ENCODE results near the gene LRRC45.

The LRRC45 gene

DNA sequence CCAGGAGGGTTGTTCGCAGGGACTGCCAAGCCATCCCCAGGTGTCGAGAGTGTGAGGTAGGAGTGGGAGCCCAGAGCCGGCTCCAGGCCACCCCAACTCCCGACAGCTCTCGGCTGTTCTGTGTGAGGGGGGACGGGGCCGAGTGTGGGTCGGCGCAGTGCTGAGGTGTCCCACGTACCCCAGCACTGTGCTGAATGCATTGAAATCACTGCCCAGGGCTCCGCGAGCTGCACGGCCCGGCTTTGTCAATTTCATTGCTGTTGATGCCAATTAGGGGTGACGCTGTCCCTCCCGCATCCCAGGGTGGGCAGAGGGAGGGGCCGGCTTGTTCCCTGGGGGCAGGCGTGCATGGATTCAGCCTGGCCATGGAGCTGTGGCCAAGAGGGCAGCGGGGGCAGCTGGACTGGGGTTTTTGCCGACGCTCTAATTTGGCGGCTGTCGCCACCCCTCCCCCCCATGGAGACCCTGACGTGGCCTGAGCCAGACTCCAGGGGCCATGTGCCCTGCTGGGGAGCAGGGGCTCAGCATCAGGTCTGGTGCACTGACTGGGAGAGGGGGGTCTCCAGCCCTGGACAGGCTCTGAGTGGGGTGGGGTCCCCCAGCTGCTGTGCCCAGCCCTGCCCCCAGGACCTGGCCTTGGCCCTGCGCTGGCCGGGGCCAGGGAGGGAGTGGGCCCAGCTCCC, 14.7 kb upstream of the LRRC45 start:
- DNase-seq, result no peak

- no peak for DNase-seq
These were observed 14.1 kb upstream of the LRRC45 start for GRCh38 chr17:82008941-82009405.

DNA sequence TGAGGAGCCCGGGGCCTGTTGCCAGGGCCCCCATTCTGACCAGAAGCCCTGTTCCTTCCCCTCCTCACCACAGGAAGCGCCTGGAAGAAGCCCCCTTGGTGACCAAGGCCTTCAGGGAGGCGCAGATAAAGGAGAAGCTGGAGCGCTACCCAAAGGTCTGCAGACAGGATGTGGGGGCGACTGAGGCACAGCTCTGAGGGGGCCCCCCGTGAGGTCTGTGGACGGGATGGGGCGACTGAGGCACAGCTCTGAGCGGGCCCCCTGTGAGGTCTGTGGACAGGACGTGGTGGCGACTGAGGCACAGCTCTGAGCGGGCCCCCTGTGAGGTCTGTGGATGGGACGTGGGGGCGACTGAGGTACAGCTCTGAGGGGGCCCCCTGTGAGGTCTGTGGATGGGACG, 13.7 kb upstream of the LRRC45 start:
- DNase-seq, result no peak

- no peak for DNase-seq
These were observed 12.3 kb upstream of the LRRC45 start for GRCh38 chr17:82010575-82011525.

- DNase-seq, result no peak
These were observed 11.4 kb upstream of the LRRC45 start for GRCh38 chr17:82011617-82012187.

GRCh38 chr17:82012261-82012639, 10.9 kb upstream of the LRRC45 start:
- DNase-seq, result no peak

DNA sequence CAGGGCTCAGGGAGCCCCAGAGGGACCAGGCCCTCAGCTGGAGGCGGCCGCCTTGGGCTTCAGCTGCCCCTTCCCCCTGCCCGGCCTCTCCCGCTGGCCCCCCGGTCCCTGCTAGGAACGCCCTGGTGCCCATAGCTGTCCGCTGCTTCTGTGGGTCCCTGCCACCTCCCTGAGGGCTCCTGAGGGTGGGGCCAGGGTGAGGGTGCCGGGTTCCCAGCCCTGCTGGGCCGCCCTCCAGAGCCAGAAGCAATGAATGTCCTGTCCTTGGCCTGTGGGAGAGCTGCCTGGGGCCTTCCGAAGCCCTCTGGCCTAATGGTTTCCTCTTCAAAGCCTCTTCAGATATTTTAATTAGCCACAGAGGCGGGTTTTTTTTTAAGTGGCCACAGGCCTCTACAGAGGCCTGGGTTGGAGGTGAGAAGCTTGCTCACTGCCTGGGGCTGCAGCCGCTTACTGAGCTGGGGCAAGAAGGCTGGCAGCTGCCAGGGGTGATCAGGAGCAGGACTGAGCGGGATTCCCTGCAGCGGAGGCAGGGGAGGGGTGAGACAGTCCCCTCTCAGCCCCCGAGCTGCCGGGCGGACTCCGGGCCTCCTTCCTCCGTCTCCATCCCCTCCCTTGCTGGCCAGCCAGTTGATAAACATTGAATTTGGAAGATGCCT, 10.3 kb upstream of the LRRC45 start:
- DNase-seq, result no peak

GRCh38 chr17:82013341-82013740, 9.8 kb upstream of the LRRC45 start:
- no peak for DNase-seq

DNA sequence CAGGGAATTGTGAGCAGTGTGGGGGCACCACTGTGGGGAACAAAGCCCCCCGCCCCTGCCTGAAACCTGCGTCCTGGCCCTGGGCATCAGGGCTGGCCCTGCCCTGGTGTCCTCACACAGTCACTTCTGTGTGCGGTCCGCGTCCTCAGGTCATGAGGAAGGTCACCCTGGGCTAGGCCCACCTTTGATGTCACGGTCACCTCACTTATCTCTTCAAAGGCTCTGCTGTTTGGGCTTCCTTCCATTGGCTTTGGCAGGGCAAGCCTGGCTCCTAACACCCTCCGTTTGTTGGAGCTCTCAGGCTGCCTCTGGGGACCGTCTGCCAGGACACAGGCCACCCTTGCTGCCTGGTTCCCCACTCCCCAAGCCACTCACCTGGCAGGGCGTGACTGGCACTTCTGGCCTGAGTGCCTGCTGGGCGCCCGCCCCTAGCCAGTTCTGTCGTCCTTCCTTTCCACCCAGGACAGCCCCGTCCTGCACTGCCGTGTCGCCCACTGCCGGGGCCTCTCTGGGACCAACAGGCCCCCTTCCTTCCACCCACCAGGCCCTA, 9.3 kb upstream of the LRRC45 start:
- no peak for DNase-seq

- DNase-seq, result no peak
These were observed 8.7 kb upstream of the LRRC45 start for GRCh38 chr17:82014432-82014831.

DNA sequence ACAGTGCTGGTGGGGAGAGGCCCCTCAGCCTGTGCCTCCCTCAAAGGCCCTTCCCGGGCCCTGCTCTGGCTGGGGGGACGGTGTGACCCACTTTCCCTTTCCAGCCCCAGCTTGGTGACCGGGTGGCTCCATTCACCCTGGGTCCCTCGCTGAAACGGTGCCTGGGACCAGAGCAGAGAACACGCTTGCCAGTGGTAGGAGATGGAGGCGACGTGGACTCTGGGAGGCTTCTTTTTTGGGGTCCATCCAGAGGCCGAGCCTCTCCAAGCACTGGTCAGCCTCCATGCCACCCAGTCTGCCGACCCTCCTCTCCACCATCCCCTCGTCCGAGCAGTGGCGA, 8.2 kb upstream of the LRRC45 start:
- DNase-seq, result no peak

DNA sequence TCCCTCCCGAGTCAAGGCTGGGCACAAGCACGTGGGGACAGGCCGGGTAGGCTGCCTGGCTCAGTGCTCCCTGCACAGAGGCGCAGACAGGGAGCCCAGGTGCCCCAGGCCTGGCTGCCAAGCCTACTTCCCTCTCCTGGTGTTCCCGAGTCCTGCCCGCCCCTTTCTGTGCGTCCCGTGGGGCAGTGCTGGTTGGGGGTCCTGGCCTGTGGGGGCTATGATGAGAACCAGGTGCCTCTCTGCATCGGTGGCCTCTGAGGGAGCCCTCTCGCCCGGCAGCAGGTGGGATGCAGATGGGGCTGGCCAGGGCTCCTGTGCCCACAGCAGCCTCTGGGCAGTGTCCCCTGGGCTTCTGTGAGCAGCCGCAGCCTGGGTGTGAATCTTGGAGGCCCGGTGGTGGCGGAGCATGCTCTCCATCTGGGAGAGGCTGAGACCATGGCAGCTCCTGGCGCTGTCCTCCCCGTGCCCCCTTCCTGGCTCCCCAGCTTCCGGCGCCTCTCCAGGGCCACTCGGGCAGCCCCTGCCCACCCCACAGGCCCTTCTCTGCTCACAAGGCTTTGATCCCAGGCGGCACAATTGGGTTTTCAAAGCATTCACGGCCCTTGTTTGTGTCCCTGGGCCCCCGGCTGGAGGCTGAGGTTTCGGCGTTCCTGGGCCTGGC, 7.7 kb upstream of the LRRC45 start:
- no peak for DNase-seq

GRCh38 chr17:82016061-82016874, 6.8 kb upstream of the LRRC45 start:
- no peak for DNase-seq

DNA sequence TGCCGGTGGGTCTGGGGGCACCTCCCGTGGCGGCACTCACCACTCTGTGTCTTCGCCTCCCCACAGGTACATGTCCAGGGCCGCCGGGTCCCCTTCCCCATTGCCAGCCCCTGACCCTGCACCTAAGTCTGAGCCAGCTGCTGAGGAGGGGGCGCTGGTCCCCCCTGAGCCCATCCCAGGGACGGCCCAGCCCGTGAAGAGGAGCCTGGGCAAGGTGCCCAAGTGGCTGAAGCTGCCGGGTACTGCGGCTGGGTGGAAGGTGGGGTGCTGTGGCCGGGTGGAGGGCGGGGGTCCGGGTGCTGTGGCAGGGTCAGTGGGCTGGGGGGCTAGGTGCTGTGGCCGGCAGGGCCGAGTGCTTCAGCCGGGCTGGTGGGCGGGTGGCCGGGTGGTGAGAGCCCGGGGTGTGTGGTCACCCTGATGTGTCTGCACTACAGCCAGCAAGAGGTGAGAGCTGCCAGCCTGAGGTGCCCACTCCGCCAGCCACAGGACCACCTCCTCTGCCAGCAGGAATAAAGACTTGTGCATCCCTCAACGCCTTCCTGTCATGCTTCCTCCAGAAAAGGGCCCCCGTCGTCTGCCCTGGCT, 6.1 kb upstream of the LRRC45 start:
- DNase-seq, result no peak

DNA sequence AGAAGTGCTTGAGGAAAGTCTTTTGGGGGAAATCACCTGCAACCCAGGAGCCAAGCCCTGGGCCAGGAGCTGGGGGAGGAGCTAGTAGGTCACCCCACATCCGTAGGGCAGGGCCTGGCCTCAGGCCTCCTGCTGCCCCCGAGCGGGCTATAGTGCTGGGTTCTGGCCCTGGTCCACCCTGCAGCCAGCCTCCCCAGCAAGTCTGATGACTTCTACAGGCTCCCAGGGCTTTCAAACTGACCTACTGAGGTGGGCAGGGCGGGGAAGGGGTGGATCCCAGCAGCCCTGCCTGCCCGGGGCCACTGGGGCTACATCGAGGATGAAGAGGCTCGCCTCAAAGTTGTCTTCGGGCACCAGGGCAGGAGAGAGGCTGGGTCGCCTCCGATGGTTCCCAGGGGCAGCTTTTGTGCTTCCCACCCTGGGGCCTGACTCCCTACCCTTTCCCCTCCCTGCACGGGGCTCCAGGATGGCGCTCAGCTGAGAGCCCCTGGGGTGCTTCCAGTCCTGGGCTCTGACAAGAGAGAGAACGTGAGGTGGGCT, 5.4 kb upstream of the LRRC45 start:
- DNase-seq, result no peak

DNA sequence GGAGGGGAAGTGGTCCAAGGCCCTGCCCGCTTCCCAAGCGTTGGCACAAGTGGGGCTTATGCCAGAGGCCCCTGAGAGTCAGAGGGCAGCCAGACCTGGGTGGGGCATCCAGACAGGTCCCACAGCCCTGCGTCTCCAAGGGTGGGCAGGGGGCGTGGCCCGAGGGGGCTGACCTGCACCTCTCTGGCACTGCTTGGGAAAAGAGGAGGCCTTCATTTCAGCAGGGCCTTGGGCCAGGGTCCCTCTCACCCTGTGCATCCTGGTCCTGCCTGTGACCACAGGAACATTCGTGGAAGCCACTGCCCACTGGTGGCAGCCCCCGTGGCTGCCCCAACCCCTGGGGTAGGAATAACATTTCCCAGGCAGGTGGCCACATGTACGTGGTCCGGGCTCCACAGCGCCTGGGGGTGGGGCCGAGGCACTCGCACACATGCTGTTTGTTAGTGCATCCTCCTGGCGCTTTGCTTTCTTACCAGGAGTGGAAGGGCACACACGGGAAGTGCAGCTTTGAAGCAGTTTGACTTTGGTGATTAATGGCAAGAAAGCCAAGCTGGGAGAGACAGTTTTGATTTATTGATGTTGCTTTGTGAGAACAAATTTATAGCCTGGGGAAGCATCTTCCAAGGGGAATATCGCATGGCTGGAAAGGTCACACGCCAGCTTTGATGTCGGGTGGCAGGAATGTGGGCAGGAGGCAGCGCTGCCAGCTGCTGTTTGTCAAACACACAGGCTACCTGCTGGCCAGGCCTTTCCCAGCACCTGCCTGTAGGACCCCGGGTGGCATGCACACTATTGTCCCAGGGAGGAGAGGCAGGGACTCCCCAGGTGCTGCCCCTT, 4.7 kb upstream of the LRRC45 start:
- peak; percentile 82 for DNase-seq

DNA sequence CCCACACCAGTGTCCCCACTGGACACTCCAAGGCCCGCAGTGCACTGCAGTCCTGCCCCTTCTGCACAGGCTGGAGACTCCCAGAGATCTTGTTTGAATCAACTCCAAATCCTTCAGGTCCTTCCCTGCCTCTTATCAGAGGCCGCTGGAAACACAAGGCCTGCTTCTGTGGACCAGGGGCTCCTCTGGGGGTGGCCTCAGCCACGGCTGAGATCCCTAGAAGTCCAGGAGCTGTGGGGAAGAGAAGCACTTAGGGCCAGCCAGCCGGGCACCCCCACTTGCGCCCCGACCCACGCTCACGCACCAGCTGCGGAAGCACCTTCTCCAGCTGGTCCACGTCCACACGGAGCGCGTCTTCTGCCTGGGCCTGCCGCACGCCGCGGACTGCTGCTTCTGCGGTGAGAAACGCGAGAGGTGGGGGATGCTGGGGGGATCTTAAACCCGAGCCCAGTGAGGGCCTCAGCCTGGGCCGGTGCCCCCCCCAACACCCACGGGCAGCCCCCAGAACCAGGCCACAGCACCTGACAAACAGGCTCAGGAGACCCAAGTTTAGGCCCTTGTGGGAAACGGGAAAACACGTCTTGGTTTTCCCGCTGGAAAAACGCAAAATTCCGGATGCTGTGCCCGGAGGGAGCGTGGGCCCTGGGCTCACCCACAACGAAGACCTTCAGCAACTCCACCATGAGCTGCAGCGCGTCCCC, 4.0 kb upstream of the LRRC45 start:
- no peak for DNase-seq

DNA sequence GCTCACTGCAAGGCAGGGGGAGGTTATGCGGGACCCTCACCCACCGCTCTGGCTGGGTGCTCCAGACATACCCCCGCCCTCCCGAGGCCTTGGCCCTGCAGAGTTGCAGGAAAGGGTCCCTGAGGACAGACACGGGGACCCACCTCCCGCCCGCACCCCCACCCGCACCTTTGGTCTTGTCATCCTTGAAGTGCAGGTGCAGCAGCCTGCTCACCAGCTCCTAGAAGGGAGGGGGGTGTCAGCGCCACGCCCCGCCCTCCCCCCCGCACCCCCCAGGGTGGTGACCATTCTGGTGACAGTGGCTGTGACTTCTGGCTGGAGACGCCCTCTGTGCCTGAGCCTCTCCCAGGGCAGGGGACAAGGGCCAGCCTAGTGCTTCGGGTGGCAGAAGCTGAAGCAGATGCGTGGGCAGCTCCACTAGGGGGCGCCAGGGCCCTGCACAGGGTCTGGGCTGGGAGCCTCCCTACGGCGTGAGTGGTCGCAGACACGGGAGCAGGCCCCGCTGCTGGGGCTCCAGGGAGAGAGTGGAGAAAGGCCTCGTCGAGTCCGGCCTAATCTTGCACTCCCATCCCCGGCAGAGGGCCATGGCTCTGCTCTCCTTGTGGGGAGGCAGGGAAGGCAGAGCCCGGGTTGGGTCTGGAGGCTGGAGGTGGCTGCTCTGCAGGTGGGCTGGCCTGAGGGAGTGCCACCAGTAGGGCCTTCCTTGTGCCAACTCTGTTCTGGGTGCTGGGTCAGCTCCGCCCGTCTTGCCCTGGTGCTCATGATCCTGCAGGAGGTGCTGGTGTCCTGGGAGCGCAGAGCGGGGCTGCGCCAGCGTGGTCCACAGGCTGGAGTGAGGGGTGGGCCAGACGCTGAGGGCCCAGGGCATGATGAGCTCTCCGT, 3.2 kb upstream of the LRRC45 start:
- DNase-seq, result peak; percentile 33
